Stimulated activated effector memory CD8-positive, alpha-beta T cell treated with anti-CD3 and anti-CD28 coated beads, Interleukin-12 subunit alpha, Interleukin-12 subunit beta, amount 100 ng/mL, for 72 hours (primary cell): Measurements from ENCODE around the gene EEF2K.
"Not testable (repeated sequence)": the region's sequence is repeated elsewhere in the genome, so short reads cannot be mapped to it uniquely, and the experiment has no call there.

Source experiments
- ATAC-seq: fragments of 150-1000 bp; cut with Tn5 transposase; 2 replicates; pipeline ENCODE4 v1.10.0; 2021
- DNase-seq, 2 donors: peaks; one replicate each; pipeline ENCODE4 v3.0.0; 2021 to 2022; ENCODE audit warnings: low spot score in 2 of 2
- H3K27ac Mint-ChIP-seq: one replicate; pipeline ENCODE4 v1.8.0; 2022; ENCODE audit warnings: mild to moderate bottlenecking, mixed read lengths
- H3K36me3 Mint-ChIP-seq: one replicate; pipeline ENCODE4 v1.8.0; 2022; ENCODE audit warnings: mild to moderate bottlenecking, mixed read lengths
- H3K4me1 Mint-ChIP-seq: one replicate; pipeline ENCODE4 v1.8.0; 2022; ENCODE audit warnings: mixed read lengths
- H3K4me3 Mint-ChIP-seq: one replicate; pipeline ENCODE4 v1.8.0; 2022; ENCODE audit warnings: mild to moderate bottlenecking, mixed read lengths
- H3K9me3 Mint-ChIP-seq: one replicate; pipeline ENCODE4 v1.8.0; 2022; ENCODE audit warnings: mixed read lengths

The EEF2K gene

DNA sequence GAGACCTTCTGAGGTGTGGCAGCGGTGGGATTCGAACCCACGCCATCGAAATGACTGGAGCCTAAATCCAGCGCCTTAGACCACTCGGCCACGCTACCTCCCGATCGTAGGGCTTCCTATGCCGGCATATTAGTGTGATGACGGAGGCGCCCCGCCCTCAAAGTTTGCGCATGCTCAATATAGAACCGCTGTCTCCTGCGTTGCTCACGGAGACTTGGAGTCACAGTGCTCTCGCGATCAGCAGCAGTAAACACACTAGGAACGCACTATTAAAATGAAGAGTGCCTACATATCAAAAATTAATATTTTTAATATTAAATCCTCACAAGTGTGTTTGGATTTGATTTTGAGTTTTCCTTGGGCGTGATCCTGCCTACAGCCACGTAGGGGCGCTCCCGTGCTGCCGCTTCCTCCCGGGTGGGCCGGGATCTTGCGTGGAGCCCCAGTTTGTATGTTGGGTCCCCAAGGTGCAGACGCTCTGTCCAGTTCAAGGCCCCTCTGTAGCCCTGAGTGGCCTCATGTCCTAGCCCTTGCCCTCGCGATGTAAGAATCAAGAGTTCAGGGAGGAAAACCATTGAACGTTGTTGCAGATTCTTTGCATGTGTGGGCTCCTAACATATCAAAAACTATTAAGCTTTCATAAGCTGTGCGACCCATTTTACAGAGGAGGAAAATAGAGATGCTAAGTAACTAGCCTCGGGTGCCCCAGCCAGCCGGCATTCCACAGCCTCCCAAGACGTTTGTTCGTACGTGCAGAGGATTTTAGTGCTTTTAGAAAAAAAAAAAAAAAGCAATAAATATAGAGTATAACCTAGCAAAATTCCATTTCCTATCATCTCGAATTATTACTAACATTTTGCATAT, 10.2 kb upstream of the EEF2K start:
- Mint-ChIP-seq H3K4me1 (peaks cover 41% of the 10 kb centered on the region), H3K4me3 (peak overlapping the region; percentile 69), H3K36me3 (peaks cover 35% of the 10 kb centered on the region), H3K27ac (peak overlapping the region; percentile 100), H3K9me3 (peaks cover 6% of the 10 kb centered on the region)
- ATAC-seq = peak; percentile 35
- DNase-seq = peak; percentile 96 to 99

DNA sequence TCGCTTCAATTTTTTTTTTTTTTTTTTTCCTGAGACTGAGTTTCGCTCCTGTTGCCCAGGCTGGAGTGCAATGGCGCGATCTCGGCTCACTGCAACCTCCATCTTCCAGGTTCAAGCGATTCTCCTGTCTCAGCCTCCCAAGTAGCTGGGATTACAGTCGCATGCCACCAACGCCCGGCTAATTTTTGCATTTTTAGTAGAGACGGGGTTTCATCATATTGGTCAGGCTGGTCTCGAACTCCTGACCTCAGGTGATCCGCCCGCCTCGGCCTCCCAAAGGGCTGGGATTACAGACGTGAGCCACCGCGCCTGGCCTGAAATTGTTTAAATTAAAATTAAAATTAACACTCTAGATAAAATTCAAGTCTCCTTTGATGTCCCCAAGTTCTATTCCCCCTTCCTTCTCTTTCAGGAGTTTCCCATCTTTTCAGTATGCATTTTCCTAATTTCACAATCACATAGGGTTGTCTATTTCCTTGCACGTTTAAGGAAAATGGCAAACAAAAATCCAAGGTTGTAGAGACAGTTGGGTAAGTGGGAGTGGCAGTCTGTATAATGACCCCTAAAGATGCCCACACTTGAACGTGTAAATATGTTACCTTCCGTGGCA, 9.4 kb upstream of the EEF2K start:
- Mint-ChIP-seq H3K36me3 (peaks cover 32% of the 10 kb centered on the region), H3K27ac (peak overlapping the region; percentile 100), H3K4me3 (peak overlapping the region; percentile 69), H3K4me1 (peaks cover 40% of the 10 kb centered on the region)
- not testable (repeated sequence) for DNase-seq, H3K9me3 Mint-ChIP-seq, ATAC-seq

DNA sequence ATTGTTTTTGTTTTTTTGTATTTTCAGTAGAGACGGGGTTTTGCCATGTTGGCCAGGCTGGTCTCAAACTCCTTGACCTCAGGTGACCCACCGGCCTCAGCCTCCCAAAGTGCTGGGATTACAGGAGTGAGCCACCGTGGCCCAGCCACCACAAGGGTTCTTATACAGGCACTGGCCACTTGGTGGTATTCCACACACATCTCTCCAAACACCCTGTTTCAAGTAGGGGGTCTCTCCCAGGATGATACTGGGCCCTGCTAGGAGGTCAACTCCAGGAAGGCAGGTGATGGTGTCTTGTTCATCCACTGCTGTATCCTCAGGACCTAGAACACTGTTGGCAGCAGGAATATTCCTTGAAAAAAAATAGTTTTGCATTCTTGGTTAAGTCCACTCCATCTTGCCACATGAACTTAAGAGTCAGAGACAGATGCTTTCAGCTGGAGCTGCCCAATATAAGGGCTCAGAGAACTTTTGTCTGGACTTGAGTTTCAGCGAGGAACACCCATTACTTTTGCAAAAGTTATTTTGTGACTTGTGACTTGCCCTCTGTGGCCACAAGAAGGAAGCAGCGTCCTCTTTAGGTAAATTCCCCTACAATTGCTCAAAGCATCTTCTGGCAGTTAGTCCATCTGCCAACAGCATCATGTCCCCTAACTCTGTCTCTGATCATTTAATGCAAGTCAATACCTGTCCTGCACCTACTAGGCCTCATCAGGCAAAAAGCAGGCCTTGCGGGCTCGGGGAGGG, 7.4 kb upstream of the EEF2K start:
- H3K4me3 Mint-ChIP-seq = no peak overlapping the region
- no peak overlapping the region for H3K27ac Mint-ChIP-seq
- peaks cover 25% of the 10 kb centered on the region for H3K36me3 Mint-ChIP-seq
- DNase-seq (no peak), ATAC-seq (no peak)
- peaks cover 3% of the 10 kb centered on the region for H3K9me3 Mint-ChIP-seq
- H3K4me1 Mint-ChIP-seq = peaks cover 24% of the 10 kb centered on the region

DNA sequence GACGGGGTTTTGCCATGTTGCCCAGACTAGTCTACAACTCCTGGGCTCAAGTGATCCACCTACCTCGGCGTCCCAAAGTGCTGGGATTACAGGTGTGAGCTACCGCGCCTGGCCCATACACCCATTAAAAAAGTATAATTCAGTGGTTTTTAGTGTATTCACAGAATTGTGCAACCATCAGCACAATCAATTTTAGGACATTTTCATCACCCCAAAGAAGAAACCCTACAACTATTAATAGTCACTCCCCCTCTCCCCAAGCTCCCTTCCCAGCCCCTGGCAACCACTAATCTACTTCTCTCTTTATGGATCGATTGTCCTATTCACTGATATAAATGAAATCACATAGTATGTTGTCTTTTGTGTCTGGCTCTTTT, 3.8 kb upstream of the EEF2K start:
- no peak for ATAC-seq
- DNase-seq = no peak
- H3K9me3 Mint-ChIP-seq = no peaks in the 10 kb centered on the region
- H3K27ac Mint-ChIP-seq = no peak overlapping the region
- no peak overlapping the region for H3K4me3 Mint-ChIP-seq
- H3K36me3 Mint-ChIP-seq = peaks cover 4% of the 10 kb centered on the region
- H3K4me1 Mint-ChIP-seq = peaks cover 3% of the 10 kb centered on the region

DNA sequence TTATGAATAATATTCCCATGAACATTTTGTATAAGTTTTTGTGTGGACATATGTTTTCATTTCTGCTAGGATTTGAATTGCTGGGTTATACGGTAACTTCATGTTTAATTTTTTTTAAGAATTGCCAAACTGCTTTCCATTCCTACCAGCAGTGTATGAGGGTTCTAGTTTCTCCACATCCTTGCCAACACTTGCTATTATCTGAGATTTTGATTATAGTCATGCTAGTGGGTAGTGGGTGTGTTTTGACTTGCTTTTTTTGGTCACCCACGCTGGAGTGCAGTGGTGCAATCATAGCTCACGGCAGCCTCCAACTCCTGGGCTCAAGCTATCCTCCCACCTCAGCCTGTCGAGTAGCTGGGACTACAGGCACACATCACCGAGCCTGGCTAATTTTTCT, 3.0 kb upstream of the EEF2K start:
- DNase-seq (no peak), ATAC-seq (no peak)
- no peak overlapping the region for H3K4me3 Mint-ChIP-seq
- H3K27ac Mint-ChIP-seq = no peak overlapping the region
- H3K4me1 Mint-ChIP-seq = peaks cover 10% of the 10 kb centered on the region
- H3K36me3 Mint-ChIP-seq = peaks cover 7% of the 10 kb centered on the region
- no peaks in the 10 kb centered on the region for H3K9me3 Mint-ChIP-seq

DNA sequence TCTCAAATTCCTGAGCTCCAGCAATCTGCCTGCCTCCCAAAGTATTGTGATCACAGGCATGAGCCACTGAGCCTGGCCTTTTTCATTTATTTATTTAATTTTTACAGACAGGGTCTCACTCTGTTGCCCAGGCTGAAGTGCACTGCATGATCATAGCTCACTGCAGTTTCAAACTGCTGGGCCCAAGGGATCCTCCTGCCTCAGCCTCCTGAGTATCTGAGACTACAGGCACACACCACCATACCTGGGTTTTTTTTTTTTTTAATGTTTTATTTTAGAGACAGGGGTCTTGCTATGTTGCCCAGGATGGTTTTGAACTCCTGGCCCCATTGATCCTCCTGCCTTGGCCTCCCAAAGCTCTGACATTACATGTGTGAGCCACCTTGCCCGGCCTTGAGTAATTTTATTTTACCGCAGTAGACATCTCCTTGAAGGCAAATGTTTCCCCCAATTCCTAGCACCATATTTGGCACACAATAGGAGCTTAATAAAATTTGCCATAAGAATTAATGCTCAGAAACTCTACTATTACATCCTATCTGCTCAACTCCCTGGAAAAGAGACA, 1.9 kb upstream of the EEF2K start:
- ATAC-seq = no peak
- no peak overlapping the region for H3K4me3 Mint-ChIP-seq
- peaks cover 7% of the 10 kb centered on the region for H3K36me3 Mint-ChIP-seq
- no peaks in the 10 kb centered on the region for H3K9me3 Mint-ChIP-seq
- DNase-seq = no peak
- peaks cover 10% of the 10 kb centered on the region for H3K4me1 Mint-ChIP-seq
- no peak overlapping the region for H3K27ac Mint-ChIP-seq

DNA sequence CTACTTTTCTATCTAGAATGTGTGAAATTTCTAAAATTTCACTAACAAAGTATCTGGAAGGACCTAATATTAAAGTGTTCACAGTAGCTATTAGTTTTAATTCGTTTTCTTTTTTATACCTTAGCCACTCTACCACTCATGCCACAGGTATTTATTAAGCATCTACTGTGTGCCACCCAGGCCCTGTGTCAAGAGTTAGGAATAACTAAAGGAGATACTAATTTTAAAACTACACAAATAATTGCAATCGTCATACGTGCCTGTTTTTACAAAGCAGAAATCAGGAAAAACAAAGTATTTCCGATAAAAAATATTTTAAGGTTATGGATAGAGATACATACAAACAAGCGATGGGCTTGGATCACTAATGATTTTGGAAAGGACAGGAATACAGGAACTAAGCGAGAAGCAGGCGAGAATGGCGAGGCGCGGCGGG, 483 bp upstream of the EEF2K start:
- Mint-ChIP-seq H3K27ac (peak overlapping the region; percentile 95), H3K4me1 (peaks cover 18% of the 10 kb centered on the region), H3K4me3 (peak overlapping the region; percentile 87), H3K36me3 (peaks cover 7% of the 10 kb centered on the region), H3K9me3 (no peaks in the 10 kb centered on the region)
- ATAC-seq = no peak
- DNase-seq = no peak

DNA sequence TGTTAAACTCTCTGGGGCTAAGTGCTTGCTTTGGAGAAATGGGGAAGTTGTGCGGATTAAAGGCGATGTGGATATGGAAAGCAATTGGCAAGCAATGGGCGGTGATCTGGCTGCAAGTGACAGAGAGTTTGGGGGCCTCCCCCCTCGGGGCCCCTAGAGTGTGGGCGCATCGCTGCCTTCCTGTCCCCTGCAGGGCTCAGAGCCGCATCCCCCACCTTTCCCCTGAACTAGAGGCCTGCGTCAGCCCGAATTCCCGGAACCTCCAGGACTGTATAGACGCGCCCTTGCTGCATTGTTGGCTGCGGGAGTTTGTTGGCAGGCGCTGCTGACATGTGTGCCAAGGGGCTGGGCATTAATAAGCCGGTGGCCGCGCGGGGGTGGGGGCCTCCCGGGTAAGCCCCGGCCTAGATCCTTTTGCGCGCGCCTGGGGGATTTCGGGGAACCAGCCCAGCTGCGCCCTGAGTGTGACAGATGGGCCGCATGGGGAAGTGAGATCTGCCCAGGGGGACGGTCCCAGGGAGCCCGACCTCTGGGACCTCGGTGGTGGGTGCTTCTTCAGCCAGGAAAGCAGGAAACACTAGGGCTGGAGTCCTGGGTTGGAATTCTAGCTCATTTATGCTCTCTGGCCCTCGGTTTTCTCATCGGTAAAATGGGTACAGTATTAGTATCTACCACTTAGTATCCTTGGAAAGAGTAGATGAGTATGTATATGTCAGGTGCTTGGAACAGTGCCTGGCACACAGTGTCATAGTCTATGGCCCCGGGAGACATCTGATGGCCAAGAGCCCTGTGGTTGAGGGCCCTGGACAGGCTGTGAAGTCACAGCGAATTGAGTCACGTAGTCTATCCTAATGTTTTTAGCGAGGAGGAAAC, 1.0 kb downstream of the EEF2K start:
- ATAC-seq (peak; percentile 76), DNase-seq (peak; percentile 52 to 86)
- peaks cover 25% of the 10 kb centered on the region for H3K4me1 Mint-ChIP-seq
- peaks cover 7% of the 10 kb centered on the region for H3K36me3 Mint-ChIP-seq
- H3K9me3 Mint-ChIP-seq = no peaks in the 10 kb centered on the region
- peak overlapping the region; percentile 95 for H3K27ac Mint-ChIP-seq
- peak overlapping the region; percentile 87 for H3K4me3 Mint-ChIP-seq

DNA sequence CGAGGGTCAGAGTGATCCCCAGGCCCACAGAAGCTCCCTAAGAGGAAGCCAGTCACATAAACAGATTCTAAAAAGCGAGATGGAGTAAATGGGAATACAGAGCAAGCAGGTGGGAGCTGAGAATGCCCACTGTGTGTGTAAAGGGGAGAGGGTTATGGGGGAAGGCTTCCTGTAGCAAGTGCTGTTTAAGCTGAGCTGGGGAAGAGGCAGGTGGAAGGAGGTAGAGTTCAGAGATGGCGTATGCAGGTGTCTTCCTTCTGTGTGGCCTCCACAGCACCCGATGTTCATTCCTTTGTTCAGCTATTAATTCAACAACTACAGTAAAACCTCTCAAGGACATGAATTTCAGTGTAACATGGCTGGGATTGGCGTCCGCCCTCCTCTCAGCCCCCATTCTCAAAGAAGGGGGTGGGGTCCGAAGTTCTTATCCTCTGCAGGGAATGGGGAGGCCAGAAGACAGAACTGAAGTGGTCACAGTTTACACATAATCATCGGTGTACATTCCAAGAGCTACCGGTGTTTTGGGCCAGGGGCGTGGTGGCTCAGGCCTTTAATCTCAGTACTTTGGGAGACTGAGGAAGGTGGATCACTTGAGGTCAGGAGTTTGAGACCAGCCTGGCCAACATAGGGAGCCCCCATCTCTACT, 1.8 kb downstream of the EEF2K start:
- H3K36me3 Mint-ChIP-seq = peaks cover 14% of the 10 kb centered on the region
- no peak for ATAC-seq

DNA sequence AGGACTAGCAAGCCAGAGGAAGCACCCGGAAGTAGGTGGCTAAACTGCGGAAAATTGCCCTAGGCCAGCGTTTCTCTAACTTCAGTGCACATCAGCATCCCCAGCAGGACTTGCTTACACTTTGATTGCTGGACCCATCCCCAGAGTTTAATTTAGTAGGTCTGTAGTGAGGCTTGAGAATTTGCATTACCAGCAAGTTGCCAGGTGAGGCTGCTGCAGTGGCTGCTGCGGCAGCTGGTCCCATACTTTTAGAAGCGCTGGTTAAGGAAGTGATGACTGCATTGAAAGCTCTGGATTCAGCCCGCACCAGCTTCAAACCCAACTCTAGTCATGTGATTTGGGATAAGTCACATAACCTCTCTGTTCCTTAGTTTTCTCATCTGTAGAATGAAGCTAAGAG, 4.2 kb downstream of the EEF2K start:
- DNase-seq = no peak
- Mint-ChIP-seq H3K4me3 (no peak overlapping the region), H3K9me3 (no peaks in the 10 kb centered on the region), H3K4me1 (peaks cover 25% of the 10 kb centered on the region), H3K27ac (no peak overlapping the region), H3K36me3 (peaks cover 32% of the 10 kb centered on the region)
- ATAC-seq = no peak

More for the DNA sequence above, 1.8 kb downstream of the EEF2K start:
- Mint-ChIP-seq H3K4me3 (peak overlapping the region; percentile 87), H3K27ac (peak overlapping the region; percentile 95), H3K9me3 (no peaks in the 10 kb centered on the region), H3K4me1 (peaks cover 25% of the 10 kb centered on the region)
- DNase-seq = no peak

DNA sequence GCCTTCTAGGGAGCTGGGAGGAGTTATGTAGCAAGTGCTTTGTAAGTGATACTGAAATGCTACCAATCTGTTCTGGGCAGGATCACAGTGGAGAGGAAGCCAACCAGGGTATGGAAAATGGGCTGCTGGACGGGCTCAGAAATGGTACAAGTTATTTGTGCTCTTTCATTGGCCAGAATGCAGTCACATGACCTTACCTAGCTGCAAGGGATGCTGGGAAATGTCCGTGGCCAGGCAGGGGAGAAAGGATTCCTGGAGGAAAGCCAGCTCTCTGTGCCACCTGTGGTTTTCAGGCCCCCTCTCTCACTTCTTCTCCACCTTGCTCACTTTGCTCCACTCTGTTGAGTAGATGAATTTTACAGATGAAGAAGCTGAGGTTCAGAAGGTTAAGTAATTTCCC, 4.8 kb downstream of the EEF2K start:
- Mint-ChIP-seq H3K36me3 (peaks cover 32% of the 10 kb centered on the region), H3K27ac (no peak overlapping the region), H3K9me3 (no peaks in the 10 kb centered on the region), H3K4me1 (peaks cover 25% of the 10 kb centered on the region), H3K4me3 (no peak overlapping the region)
- DNase-seq (no peak), ATAC-seq (no peak)

DNA sequence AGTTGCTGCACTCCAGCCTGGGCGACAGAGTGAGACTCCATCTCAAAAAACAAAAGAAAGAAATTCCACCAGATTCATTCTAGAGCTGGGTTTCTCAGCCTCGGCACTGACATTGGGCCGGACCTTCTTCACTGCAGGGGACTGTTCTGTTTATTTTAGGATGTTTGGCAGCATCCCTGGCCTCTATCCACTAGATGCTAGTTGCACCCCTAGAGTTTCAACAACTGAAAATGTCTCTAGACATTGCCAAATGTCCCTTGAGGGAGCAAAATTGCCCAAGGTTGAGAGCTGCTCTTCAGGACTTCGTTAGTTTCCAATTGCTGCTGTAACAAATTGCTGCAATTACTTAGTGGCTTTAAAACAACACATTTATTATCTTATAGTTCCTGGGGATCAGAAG, 7.2 kb downstream of the EEF2K start:
- DNase-seq (no peak), ATAC-seq (no peak)
- Mint-ChIP-seq H3K36me3 (peaks cover 26% of the 10 kb centered on the region), H3K9me3 (no peaks in the 10 kb centered on the region), H3K27ac (peak overlapping the region; percentile 16), H3K4me1 (peaks cover 22% of the 10 kb centered on the region), H3K4me3 (no peak overlapping the region)

DNA sequence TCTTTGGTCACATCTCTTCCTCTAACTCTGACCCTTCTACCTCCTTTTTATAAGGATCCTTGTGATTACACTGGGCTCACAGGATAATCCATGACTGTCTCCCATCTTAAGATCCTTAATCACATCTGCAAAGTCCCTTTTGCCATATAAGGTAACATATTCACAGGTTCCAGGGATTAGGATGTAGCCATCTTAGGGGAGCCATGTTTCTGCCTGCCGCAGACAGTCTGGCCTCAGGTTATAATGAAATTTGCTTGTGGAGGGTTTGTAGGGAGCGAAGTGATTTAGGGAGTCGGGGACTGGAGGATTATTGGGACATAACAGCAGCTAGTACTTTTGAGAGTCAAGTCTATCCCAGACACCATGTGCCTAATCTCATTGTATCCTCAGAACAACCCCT, 7.7 kb downstream of the EEF2K start:
- H3K27ac Mint-ChIP-seq = peak overlapping the region; percentile 16
- peaks cover 26% of the 10 kb centered on the region for H3K36me3 Mint-ChIP-seq
- peaks cover 22% of the 10 kb centered on the region for H3K4me1 Mint-ChIP-seq
- no peaks in the 10 kb centered on the region for H3K9me3 Mint-ChIP-seq
- no peak for DNase-seq
- no peak overlapping the region for H3K4me3 Mint-ChIP-seq
- no peak for ATAC-seq

DNA sequence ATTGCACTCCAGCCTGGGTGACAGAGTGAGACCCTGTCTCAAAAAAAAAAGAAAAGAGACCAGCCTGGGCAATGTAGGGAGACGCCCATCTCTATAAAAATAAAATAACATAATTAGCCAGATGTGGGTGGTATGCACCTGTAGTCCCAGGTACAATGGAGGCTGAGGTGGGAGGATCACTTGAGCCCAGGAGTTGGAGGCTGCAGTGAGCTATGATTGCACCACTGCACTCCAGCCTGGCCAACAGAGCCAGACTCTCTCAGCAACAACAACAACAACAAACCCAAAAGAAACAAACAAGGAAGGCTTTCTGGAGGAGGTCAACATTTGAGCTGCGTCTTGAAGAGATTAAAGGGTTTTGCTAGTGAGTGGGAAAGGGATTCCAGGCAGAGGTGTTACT, 8.3 kb downstream of the EEF2K start:
- DNase-seq = no peak
- Mint-ChIP-seq H3K4me1 (peaks cover 22% of the 10 kb centered on the region), H3K36me3 (peaks cover 26% of the 10 kb centered on the region), H3K4me3 (no peak overlapping the region), H3K27ac (no peak overlapping the region), H3K9me3 (no peaks in the 10 kb centered on the region)
- no peak for ATAC-seq
